ENCODE results near the gene TH. TPM values are rescaled to one million over a fixed set of nuclear protein-coding genes. Genes with fewer than 3 reads are reported as not detected.

The TH gene
- total RNA-seq, 4 donors from 2014 or later, result not detected

GRCh38 chr11:2132246-2132645 is 39.4 kb downstream of the TH start:
- TF ChIP-seq CTCF (IDR thresholded peaks at IDR 0.05; ENCODE audit: low read depth), result no peak

DNA sequence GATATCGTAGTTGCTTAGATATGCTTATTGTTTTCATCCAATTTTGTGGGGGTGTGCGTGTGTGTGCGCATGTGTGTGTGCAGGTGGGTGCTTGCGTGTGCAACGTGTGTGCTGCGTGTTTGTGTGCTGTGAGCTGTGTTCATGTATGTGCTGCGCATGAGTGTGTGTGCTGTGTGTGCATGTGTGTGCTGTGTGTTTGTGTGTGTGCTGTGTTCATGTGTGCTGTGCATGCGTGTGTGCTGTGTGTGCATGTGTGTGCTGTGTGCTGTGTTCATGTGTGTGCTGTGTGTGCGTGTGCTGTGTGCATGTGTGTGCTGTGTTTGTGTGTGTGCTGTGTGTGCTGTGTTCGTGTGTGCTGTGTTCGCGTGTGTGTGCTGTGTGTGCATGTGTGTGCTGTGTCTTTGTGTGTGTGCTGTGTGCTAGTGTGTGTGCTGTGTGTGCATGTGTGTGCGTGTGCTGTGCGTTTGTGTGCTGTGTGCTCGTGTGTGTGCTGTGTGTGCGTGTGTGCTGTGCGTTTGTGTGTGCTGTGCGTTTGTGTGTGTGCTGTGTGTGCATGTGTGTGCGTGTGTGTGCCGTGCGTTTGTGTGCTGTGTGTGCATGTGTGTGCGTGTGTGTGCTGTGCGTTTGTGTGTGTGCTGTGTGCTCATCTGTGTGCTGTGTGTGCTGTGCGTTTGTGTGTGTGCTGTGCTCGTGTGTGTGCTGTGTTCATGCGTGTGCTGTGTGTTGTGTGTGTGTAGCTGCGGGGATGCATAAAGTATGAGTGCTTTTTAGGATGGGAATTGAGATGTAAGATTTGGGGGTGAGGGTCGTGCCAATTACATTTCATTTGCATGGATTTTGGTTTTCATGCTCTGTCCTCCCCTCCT is 40.0 kb downstream of the TH start:
- no peak for TF ChIP-seq CTCF (IDR thresholded peaks at IDR 0.05; ENCODE audit: low read depth)

GRCh38 chr11:2130881-2131352 is 40.7 kb downstream of the TH start:
- no peak for TF ChIP-seq CTCF (IDR thresholded peaks at IDR 0.05; ENCODE audit: low read depth)

DNA sequence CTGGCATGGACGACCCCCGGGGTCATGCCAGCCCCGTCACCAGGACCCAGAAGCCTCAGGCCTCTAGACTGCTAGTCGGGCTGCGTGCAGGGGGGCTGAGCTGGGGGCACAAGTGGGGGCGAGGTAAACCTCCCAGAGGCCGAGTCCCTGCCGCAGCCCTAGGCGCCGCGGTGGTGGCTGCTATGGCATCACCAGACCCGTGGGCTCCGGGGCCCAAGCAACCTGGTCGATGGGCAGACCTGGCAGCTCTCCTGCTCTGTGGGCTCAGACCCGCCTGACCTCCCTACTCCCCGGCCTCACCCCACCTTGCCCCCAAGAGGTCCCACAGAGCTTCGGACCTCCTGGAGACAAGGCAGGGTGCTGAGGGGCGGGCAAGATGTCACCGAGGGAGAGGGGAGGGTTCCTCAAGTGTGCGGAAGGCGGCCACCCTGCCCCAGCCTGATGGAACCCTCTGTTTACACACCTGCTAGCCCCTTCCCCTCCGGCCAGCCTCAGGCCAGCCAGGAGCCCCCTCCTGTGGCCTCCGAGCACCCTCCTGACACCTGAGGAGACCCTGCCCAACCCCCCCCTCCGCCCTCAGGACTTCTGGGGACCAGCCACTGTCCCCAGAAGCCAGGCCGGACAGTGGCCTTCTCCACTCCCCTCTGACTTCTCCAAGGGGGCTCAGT is 41.8 kb downstream of the TH start:
- no peak for TF ChIP-seq CTCF (IDR thresholded peaks at IDR 0.05; ENCODE audit: low read depth)

GRCh38 chr11:2129308-2129698 is 42.3 kb downstream of the TH start:
- no peak for TF ChIP-seq CTCF (IDR thresholded peaks at IDR 0.05; ENCODE audit: low read depth)

GRCh38 chr11:2128511-2129307 is 42.9 kb downstream of the TH start:
- no peak for TF ChIP-seq CTCF (IDR thresholded peaks at IDR 0.05; ENCODE audit: low read depth)

GRCh38 chr11:2128130-2128510 is 43.5 kb downstream of the TH start:
- no peak for TF ChIP-seq CTCF (IDR thresholded peaks at IDR 0.05; ENCODE audit: low read depth)
